Measurements from ENCODE around the gene DHRS7C.

The DHRS7C gene

GRCh38 chr17:9801505-9801904 lies 10.1 kb upstream of the DHRS7C start:
- no peak for DNase-seq (ENCODE audit: low read depth)
- H3K4me3 ChIP-seq (ENCODE audit: control insufficient read depth, low read depth, low read length) = no peak overlapping the region
- TF ChIP-seq CTCF (IDR thresholded peaks at IDR 0.05; ENCODE audit: control insufficient read depth, insufficient read depth, low read depth, low read length, missing control alignments) = no peak

- no peak for DNase-seq (ENCODE audit: low read depth)
- no peak for TF ChIP-seq CTCF (IDR thresholded peaks at IDR 0.05; ENCODE audit: control insufficient read depth, insufficient read depth, low read depth, low read length, missing control alignments)
- no peak overlapping the region for H3K4me3 ChIP-seq (ENCODE audit: control insufficient read depth, low read depth, low read length)
Observed at GRCh38 chr17:9798724-9799123, 7.3 kb upstream of the DHRS7C start.

DNA sequence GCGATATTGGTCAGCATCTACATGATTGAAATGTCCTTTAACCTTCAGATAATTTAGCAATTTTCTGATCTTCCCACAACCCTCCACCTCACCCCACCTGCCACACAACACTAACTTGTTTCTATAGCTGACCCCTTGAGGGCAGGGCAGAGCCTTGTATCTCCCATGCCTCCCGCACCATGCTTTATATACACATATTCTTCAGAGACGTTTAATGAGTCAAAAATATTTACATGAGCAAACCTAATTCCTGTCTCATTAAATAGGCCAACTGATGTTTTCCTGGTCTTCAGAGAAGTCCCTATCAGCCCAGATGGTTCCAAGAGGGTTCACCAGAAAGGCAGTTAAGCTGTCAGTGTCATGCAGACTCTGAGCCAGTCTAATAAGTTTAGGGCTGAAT lies 6.6 kb upstream of the DHRS7C start:
- DNase-seq (ENCODE audit: low read depth) = no peak
- no peak overlapping the region for H3K4me3 ChIP-seq (ENCODE audit: control insufficient read depth, low read depth, low read length)
- TF ChIP-seq CTCF (IDR thresholded peaks at IDR 0.05; ENCODE audit: control insufficient read depth, insufficient read depth, low read depth, low read length, missing control alignments) = no peak

- DNase-seq (ENCODE audit: low read depth) = no peak
- no peak for TF ChIP-seq CTCF (IDR thresholded peaks at IDR 0.05; ENCODE audit: control insufficient read depth, insufficient read depth, low read depth, low read length, missing control alignments)
- no peak overlapping the region for H3K4me3 ChIP-seq (ENCODE audit: control insufficient read depth, low read depth, low read length)
Observed at GRCh38 chr17:9792181-9792840, 919 bp upstream of the DHRS7C start.

DNA sequence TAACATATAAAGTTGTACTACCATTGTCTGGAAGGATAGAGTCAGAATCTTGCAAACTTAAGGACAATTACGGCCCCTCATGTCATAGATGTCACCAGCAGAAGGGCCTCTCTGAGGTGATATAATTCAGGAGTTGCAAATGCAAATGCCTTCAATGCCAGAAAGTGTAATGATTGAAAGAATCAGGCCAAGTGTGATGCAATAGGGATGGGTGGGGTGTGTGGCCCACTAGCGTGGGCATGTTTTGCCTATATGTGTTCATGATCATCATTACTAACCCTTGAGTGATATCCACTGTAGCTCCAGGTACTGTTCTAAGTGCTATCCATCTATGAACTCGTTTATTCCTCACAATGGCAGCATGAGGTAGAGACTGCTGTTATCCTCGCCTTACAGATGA lies 1.1 kb downstream of the DHRS7C start:
- DNase-seq (ENCODE audit: low read depth) = no peak
- no peak for TF ChIP-seq CTCF (IDR thresholded peaks at IDR 0.05; ENCODE audit: control insufficient read depth, insufficient read depth, low read depth, low read length, missing control alignments)

GRCh38 chr17:9788601-9789000 lies 2.8 kb downstream of the DHRS7C start:
- no peak for TF ChIP-seq CTCF (IDR thresholded peaks at IDR 0.05; ENCODE audit: control insufficient read depth, insufficient read depth, low read depth, low read length, missing control alignments)
- no peak overlapping the region for H3K4me3 ChIP-seq (ENCODE audit: control insufficient read depth, low read depth, low read length)
- no peak for DNase-seq (ENCODE audit: low read depth)

More for the DNA sequence above, 1.1 kb downstream of the DHRS7C start:
- H3K4me3 ChIP-seq (ENCODE audit: control insufficient read depth, low read depth, low read length) = no peak overlapping the region

Measured in AG09309 (cell line).